Epithelial cell of proximal tubule (primary cell): ENCODE data around the gene BRIX1. TPM values are rescaled to one million over a fixed set of nuclear protein-coding genes. Genes with fewer than 3 reads are reported as not detected.
"Not testable (repeated sequence)": the region's sequence is repeated elsewhere in the genome, so short reads cannot be mapped to it uniquely, and the experiment has no call there.

Source experiments
- DNase-seq: peaks from one replicate; pipeline ENCODE4 v3.0.0-alpha.2; 2011; ENCODE audit warnings: low read depth
- H3K4me3 ChIP-seq: 2 replicates; pipeline ENCODE4 v1.5.1; 2011; ENCODE audit warnings: low read depth, mild to moderate bottlenecking, low read length
- total RNA-seq: library from RNA; depleted of rRNA; stranded (reverse); fragments of >200 nt; gene quantifications from 2 replicates; pipeline ENCODE4 v1.2.3, GENCODE V29; 2015
- TF ChIP-seq, protein P1 (sequence below): conservative IDR thresholded peaks from 2 replicates; pipeline ENCODE4 v1.5.1; 2012; ENCODE audit warnings: low read depth, mild to moderate bottlenecking, low read length

BRIX1 gene
- total RNA-seq, 1 donor from 2014 or later: 41.5 TPM

GRCh38 chr5:34957321-34957720, 41.8 kb downstream of the BRIX1 start:
- H3K4me3 ChIP-seq: no peak overlapping the region
- TF ChIP-seq, protein P1, sequence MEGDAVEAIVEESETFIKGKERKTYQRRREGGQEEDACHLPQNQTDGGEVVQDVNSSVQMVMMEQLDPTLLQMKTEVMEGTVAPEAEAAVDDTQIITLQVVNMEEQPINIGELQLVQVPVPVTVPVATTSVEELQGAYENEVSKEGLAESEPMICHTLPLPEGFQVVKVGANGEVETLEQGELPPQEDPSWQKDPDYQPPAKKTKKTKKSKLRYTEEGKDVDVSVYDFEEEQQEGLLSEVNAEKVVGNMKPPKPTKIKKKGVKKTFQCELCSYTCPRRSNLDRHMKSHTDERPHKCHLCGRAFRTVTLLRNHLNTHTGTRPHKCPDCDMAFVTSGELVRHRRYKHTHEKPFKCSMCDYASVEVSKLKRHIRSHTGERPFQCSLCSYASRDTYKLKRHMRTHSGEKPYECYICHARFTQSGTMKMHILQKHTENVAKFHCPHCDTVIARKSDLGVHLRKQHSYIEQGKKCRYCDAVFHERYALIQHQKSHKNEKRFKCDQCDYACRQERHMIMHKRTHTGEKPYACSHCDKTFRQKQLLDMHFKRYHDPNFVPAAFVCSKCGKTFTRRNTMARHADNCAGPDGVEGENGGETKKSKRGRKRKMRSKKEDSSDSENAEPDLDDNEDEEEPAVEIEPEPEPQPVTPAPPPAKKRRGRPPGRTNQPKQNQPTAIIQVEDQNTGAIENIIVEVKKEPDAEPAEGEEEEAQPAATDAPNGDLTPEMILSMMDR: no peak
- peak; percentile 46 for DNase-seq

DNA sequence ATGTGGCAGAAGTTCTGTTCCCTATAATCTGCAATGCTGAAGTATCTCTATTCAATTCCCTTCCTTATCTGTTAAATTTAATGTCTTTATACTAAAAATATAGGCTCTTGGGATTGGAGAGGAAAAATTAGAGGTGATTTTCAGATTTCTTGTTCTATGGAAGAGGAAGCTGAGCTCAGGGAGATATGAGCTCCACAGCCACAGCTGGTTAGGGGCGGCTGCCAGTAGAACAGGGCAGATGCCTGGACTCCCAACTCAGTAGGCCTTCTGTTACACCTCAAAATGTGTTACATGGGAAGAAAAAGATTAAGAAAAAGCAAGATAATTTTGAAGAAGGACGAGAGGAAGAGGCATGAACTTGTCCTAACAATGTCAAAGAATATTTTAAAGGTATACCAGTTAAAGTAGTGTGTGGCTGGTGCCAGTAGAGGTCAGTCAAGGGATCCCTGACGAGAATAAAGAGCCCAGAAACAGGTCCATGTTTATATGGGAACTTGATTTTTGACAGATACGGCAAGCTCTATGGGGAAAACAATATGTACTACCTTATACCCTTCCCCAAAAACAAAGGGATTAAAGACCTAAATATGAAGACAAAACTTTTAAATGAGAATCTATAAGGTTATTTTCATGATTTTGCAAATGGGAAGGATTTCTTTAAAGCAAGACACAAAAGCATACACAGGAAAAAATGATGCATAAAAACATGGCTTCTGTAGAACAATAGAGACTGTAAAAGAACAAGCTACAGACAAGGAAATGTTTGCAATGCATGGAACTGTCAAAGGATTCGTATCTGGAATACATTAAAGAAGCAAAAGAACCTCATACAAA, 42.6 kb downstream of the BRIX1 start:
- H3K4me3 ChIP-seq: no peak overlapping the region
- TF ChIP-seq, protein P1: peak; percentile 78
- no peak for DNase-seq

DNA sequence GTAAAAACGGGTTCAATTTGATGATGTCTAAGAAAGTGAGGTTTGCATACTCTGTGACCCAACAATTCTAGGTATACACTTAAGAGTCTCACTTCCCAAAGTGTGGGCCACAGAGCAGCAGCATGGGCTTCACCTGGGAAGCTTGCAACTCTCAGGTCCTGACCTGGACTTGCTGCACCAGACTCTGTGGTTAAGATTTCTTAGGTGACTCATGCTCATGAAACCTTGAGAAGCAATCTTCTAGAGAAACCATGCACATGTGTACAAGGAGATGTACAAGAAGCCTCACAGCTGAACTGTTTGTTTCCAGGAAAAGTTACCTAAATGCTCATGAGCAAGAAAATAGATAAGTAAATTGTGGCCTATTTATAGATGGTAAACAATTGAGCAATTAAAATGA, 43.8 kb downstream of the BRIX1 start:
- H3K4me3 ChIP-seq: no peak overlapping the region
- TF ChIP-seq, protein P1: no peak
- peak; percentile 74 for DNase-seq

DNA sequence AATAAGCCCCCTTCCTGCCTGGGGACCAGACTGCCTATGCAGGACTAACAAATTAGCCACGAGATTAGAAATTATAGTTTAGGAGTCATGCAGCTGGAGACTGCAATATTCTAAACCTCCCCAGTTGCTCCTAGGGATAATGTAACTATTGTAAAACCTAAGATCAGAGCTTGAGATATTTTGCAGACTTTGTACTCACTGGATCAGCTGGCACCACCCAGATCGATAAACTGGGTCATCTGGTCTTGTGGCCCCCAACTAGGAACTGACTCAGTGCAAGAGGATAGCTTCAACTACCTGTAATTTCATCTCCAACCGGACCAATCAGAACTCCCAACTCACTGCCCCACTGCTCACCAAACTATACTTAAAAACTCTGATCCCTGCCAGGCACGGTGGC, 52.0 kb downstream of the BRIX1 start:
- DNase-seq: no peak
- TF ChIP-seq, protein P1: no peak
- no peak overlapping the region for H3K4me3 ChIP-seq

- H3K4me3 ChIP-seq: no peak overlapping the region
- TF ChIP-seq, protein P1: no peak
- DNase-seq: no peak
Measured at GRCh38 chr5:34968258-34968657, 52.7 kb downstream of the BRIX1 start.

- TF ChIP-seq, protein P1: no peak
- DNase-seq: no peak
- H3K4me3 ChIP-seq: no peak overlapping the region
Measured at GRCh38 chr5:34970552-34970951, 55.0 kb downstream of the BRIX1 start.

DNA sequence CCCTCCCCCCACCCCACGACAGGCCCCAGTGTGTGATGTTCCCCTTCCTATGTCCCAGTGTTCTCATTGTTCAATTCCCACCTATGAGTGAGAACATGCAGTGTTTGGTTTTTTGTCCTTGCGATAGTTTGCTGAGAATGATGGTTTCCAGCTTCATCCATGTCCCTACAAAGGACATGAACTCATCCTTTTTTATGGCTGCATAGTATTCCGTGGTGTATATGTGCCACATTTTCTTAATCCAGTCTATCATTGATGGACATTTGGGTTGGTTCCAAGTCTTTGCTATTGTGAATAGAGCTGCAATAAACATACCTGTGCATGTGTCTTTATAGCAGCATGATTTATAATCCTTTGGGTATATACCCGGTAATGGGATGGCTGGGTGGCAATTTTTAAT, 56.1 kb downstream of the BRIX1 start:
- not testable (repeated sequence) for H3K4me3 ChIP-seq, DNase-seq

Other genes starting within 250 kb of the BRIX1 start
- 0.29 TPM in 1 of 2 replicates, not detected in the other for gene TTC23L, start 76.5 kb upstream of the BRIX1 start, total RNA-seq
- 20.5 and 40.3 TPM in 2 replicates for gene RAD1, start 207 bp upstream of the BRIX1 start, total RNA-seq
- 24.7 and 27.2 TPM in 2 replicates for gene DNAJC21, start 13.8 kb downstream of the BRIX1 start, total RNA-seq
- not detected in 2 replicates for gene AGXT2, start 132.2 kb downstream of the BRIX1 start, total RNA-seq